NCI-H1092 treated with DMSO at 0.1 percent for 48 hours (cell line): ENCODE data around the gene MEX3A.
"Not testable (repeated sequence)": the region's sequence is repeated elsewhere in the genome, so short reads cannot be mapped to it uniquely, and the experiment has no call there.

Experiments
- DNase-seq: peaks from one replicate; lab custom pipeline; 2025; lab: John Stamatoyannopoulos, UW

Gene MEX3A

GRCh38 chr1:156082309-156083091 is at the start of gene MEX3A:
TSS of gene MEX3A (minus strand) at chr1:156082465. CDS start at chr1:156081998, 467 bp downstream.
- peak; percentile 84 for DNase-seq

- no peak for DNase-seq
Observed at GRCh38 chr1:156130578-156130942, 48.3 kb upstream of the MEX3A start.

GRCh38 chr1:156129687-156130577 is 47.7 kb upstream of the MEX3A start:
- peak; percentile 54 for DNase-seq

- DNase-seq, result no peak
Observed at GRCh38 chr1:156128654-156129597, 46.7 kb upstream of the MEX3A start.

GRCh38 chr1:156128308-156128653 is 46.0 kb upstream of the MEX3A start:
- DNase-seq, result no peak

- DNase-seq, result no peak
Observed at GRCh38 chr1:156126630-156127534, 44.6 kb upstream of the MEX3A start.

GRCh38 chr1:156126043-156126629 is 43.9 kb upstream of the MEX3A start:
- DNase-seq, result no peak

- DNase-seq, result not testable (repeated sequence)
Observed at GRCh38 chr1:156125544-156125943, 43.3 kb upstream of the MEX3A start.

- no peak for DNase-seq
Observed at GRCh38 chr1:156124557-156125483, 42.6 kb upstream of the MEX3A start.

GRCh38 chr1:156123356-156124196 is 41.3 kb upstream of the MEX3A start:
- peak; percentile 97 for DNase-seq

GRCh38 chr1:156122519-156123355 is 40.5 kb upstream of the MEX3A start:
- DNase-seq, result peak; percentile 73

- DNase-seq, result no peak
Observed at GRCh38 chr1:156122086-156122485, 39.8 kb upstream of the MEX3A start.

GRCh38 chr1:156121457-156121856 is 39.2 kb upstream of the MEX3A start:
- DNase-seq, result no peak

- not testable (repeated sequence) for DNase-seq
Observed at GRCh38 chr1:156121005-156121404, 38.7 kb upstream of the MEX3A start.

GRCh38 chr1:156120318-156120717 is 38.1 kb upstream of the MEX3A start:
- no peak for DNase-seq

GRCh38 chr1:156119503-156120209 is 37.4 kb upstream of the MEX3A start:
- no peak for DNase-seq
